MM.1S (cell line): ENCODE measurements around the gene GADD45B.
"Not testable (repeated sequence)": the region's sequence is repeated elsewhere in the genome, so short reads cannot be mapped to it uniquely, and the experiment has no call there.

Source experiments
- DNase-seq: peaks from one replicate; pipeline ENCODE4 v3.0.0-alpha.2; 2015
- H2AFZ ChIP-seq: fragments of 300-600 bp; sonication (generic); 2 replicates; pipeline ENCODE4 v1.6.0; 2016; ENCODE audit warnings: antibody characterized with exemption, low read length
- H3F3A ChIP-seq: fragments of 300-600 bp; sonication (generic); 2 replicates; pipeline ENCODE4 v1.6.1; 2016; ENCODE audit warnings: mild to moderate bottlenecking, antibody characterized with exemption, low read length, moderate library complexity, mixed read lengths; ENCODE audit not compliant: insufficient read depth
- H3K27ac ChIP-seq: fragments of 300-600 bp; sonication (generic); 2 replicates; pipeline ENCODE4 v1.5.1; 2016; ENCODE audit warnings: mild to moderate bottlenecking, low read length
- H3K27me3 ChIP-seq: fragments of 300-600 bp; sonication (generic); replicated peaks from 2 replicates; pipeline ENCODE4 v1.6.0; 2016; ENCODE audit warnings: low read length; ENCODE audit not compliant: insufficient read depth
- H3K36me3 ChIP-seq: fragments of 300-600 bp; sonication (generic); replicated peaks from 2 replicates; pipeline ENCODE4 v1.6.1; 2016; ENCODE audit warnings: mild to moderate bottlenecking, low read length, mixed read lengths; ENCODE audit not compliant: insufficient read depth
- H3K4me1 ChIP-seq: fragments of 300-600 bp; sonication (generic); 2 replicates; pipeline ENCODE4 v1.6.1; 2016; ENCODE audit warnings: low read length, mixed read lengths
- H3K4me2 ChIP-seq: fragments of 300-600 bp; sonication (generic); 2 replicates; pipeline ENCODE4 v1.6.0; 2016; ENCODE audit warnings: low read depth, low read length
- H3K4me3 ChIP-seq: fragments of 300-600 bp; sonication (generic); 2 replicates; pipeline ENCODE4 v1.5.1; 2016; ENCODE audit warnings: low read length, mixed read lengths
- H3K79me2 ChIP-seq: fragments of 300-600 bp; sonication (generic); 2 replicates; pipeline ENCODE4 v1.6.1; 2016; ENCODE audit warnings: mixed run types, low read length, mixed read lengths
- H3K9ac ChIP-seq: fragments of 300-600 bp; sonication (generic); 2 replicates; pipeline ENCODE4 v1.6.1; 2016; ENCODE audit warnings: low read length, mixed read lengths
- H3K9me2 ChIP-seq: fragments of 300-600 bp; sonication (generic); replicated peaks from 2 replicates; pipeline ENCODE4 v1.6.1; 2016; ENCODE audit warnings: mild to moderate bottlenecking, low read length, mixed read lengths; ENCODE audit not compliant: insufficient read depth
- H3K9me3 ChIP-seq: fragments of 300-600 bp; sonication (generic); replicated peaks from 2 replicates; pipeline ENCODE4 v1.6.1; 2016; ENCODE audit warnings: mild to moderate bottlenecking, low read length, mixed read lengths; ENCODE audit not compliant: insufficient read depth
- H4K20me1 ChIP-seq: fragments of 300-600 bp; sonication (generic); 2 replicates; pipeline ENCODE4 v1.6.1; 2016; ENCODE audit warnings: mild to moderate bottlenecking, low read length, moderate library complexity, mixed read lengths; ENCODE audit not compliant: insufficient read depth
- CTCF ChIP-seq: fragments of 300-600 bp; sonication (generic); IDR thresholded peaks from 2 replicates; pipeline ENCODE4 v1.5.1; 2016; ENCODE audit warnings: antibody characterized with exemption, low read length, mixed read lengths
- EZH2 ChIP-seq: fragments of 300-600 bp; sonication (generic); optimal IDR thresholded peaks from 2 replicates; pipeline ENCODE3; 2017; ENCODE audit warnings: low read depth, mild to moderate bottlenecking, antibody characterized with exemption, low read length, mixed read lengths
- EZH2phosphoT487 ChIP-seq: fragments of 300-600 bp; sonication (generic); IDR thresholded peaks from 2 replicates; pipeline ENCODE4 v1.6.1; 2018; ENCODE audit warnings: antibody characterized with exemption, low read length

The GADD45B gene

GRCh38 chr19:2464389-2464788 lies 11.5 kb upstream of the GADD45B start:
- no peaks in the 10 kb centered on the region for H3K27me3 ChIP-seq
- H2AFZ ChIP-seq: no peak overlapping the region
- no peaks in the 10 kb centered on the region for H3K79me2 ChIP-seq
- TF ChIP-seq EZH2phosphoT487 (no peak), EZH2 (no peak), CTCF (no peak)
- H3K9me3 ChIP-seq: no peaks in the 10 kb centered on the region
- H4K20me1 ChIP-seq: no peaks in the 10 kb centered on the region
- peaks cover 11% of the 10 kb centered on the region for H3K4me1 ChIP-seq
- no peaks in the 10 kb centered on the region for H3K9me2 ChIP-seq
- peaks cover 31% of the 10 kb centered on the region for H3F3A ChIP-seq
- no peak overlapping the region for H3K4me2 ChIP-seq
- H3K36me3 ChIP-seq: no peaks in the 10 kb centered on the region
- no peak overlapping the region for H3K4me3 ChIP-seq
- no peak overlapping the region for H3K27ac ChIP-seq
- H3K9ac ChIP-seq: no peak overlapping the region
- DNase-seq: no peak

- Histone ChIP-seq H4K20me1 (no peaks in the 10 kb centered on the region), H3F3A (peaks cover 18% of the 10 kb centered on the region), H3K27me3 (no peaks in the 10 kb centered on the region), H3K36me3 (no peaks in the 10 kb centered on the region), H3K4me1 (peaks cover 11% of the 10 kb centered on the region), H3K4me3 (no peak overlapping the region), H3K27ac (no peak overlapping the region), H3K79me2 (no peaks in the 10 kb centered on the region), H3K4me2 (no peak overlapping the region), H2AFZ (no peak overlapping the region), H3K9me2 (no peaks in the 10 kb centered on the region), H3K9ac (no peak overlapping the region), H3K9me3 (no peaks in the 10 kb centered on the region)
- no peak for DNase-seq
- no peak for TF ChIP-seq CTCF
These were observed 7.3 kb upstream of the GADD45B start for GRCh38 chr19:2468596-2468995.

DNA sequence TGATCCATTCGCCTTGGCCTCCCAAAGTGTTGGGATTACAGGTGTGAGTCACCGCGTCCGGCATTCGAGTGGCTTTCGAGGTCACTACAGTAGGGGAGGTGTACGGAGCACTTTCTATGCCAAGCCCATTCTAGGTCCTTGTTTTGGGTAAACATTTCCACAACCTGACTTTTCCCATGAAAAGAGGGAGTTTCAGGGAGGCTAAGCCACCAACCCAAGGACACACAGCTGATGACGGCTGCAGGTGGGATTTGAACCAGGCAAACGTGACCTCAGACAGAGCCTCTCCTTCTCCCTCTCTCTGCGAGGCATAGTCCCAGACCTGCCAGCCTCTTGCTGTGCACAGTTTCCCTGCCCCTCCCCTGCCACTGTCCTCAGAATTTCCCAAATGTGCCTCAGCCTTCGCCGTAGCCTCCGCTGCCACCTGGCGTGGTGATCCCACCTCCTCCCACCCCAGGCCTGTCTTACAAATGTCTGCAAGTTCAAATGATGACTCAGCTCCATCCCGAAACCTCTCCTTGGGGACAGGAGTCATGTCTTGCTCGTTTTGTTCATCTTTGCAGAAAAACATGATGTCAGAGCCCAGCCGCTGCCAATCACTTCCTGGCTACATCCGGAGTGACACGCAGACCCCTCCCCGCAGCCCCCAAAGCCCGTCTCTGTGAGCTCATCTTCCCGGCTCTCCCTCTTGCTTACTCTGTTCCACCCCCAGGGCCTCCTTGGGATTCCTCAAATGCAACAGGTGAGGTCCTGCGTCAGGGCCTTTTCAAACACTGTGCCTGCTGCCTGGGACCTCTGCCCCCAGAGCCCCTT lies 6.6 kb upstream of the GADD45B start:
- TF ChIP-seq CTCF: no peak; the same call in 1 of the 2 replicates
- TF ChIP-seq EZH2: no peak
- TF ChIP-seq EZH2phosphoT487: no peak
- H3K9me3 ChIP-seq: no peaks in the 10 kb centered on the region
- H3K9me2 ChIP-seq: no peaks in the 10 kb centered on the region
- H3K79me2 ChIP-seq: no peaks in the 10 kb centered on the region
- H3K36me3 ChIP-seq: no peaks in the 10 kb centered on the region
- H3K4me2 ChIP-seq: peak overlapping the region; percentile 35
- peak overlapping the region; percentile 53; the same call in 1 of the 2 replicates for H3K27ac ChIP-seq
- peak; percentile 90 for DNase-seq
- H3K4me1 ChIP-seq: peaks cover 14% of the 10 kb centered on the region
- H3F3A ChIP-seq: peaks cover 11% of the 10 kb centered on the region
- H3K9ac ChIP-seq: peak overlapping the region; percentile 7; the same call in 1 of the 2 replicates
- H4K20me1 ChIP-seq: no peaks in the 10 kb centered on the region
- H3K4me3 ChIP-seq: no peak overlapping the region
- no peaks in the 10 kb centered on the region for H3K27me3 ChIP-seq
- H2AFZ ChIP-seq: peak overlapping the region; percentile 62

DNA sequence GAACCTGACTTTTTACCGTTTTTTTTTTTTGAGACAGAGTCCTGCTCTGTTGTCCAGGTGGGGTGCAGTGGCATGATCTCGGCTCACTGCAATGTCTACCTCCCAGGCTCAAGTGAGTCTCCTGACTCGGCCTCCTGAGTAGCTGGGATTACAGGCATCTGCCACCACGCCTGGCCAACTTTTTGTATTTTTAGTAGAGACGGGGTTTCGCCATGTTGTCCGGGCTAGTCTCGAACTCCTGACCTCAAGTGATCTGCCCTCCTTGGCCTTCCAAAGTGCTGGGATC lies 6.1 kb upstream of the GADD45B start:
- peak overlapping the region; percentile 62 for H2AFZ ChIP-seq
- H3K4me1 ChIP-seq: peaks cover 14% of the 10 kb centered on the region
- H3K9me2 ChIP-seq, H3K36me3 ChIP-seq, H4K20me1 ChIP-seq, DNase-seq, H3K79me2 ChIP-seq, H3K9me3 ChIP-seq, H3F3A ChIP-seq, H3K4me3 ChIP-seq, H3K27me3 ChIP-seq: not testable (repeated sequence)
- peak overlapping the region; percentile 7; the same call in 1 of the 2 replicates for H3K9ac ChIP-seq
- H3K4me2 ChIP-seq: peak overlapping the region; percentile 35; the same call in 1 of the 2 replicates
- H3K27ac ChIP-seq: peak overlapping the region; percentile 53; the same call in 1 of the 2 replicates
